ENCODE measurements around the gene CLTC. TPM values are rescaled to one million over a fixed set of nuclear protein-coding genes. Genes with fewer than 3 reads are reported as not detected.

Gene CLTC
- total RNA-seq, 6 experiments from 2014 or later: 120 to 232 (median 142) TPM

DNA sequence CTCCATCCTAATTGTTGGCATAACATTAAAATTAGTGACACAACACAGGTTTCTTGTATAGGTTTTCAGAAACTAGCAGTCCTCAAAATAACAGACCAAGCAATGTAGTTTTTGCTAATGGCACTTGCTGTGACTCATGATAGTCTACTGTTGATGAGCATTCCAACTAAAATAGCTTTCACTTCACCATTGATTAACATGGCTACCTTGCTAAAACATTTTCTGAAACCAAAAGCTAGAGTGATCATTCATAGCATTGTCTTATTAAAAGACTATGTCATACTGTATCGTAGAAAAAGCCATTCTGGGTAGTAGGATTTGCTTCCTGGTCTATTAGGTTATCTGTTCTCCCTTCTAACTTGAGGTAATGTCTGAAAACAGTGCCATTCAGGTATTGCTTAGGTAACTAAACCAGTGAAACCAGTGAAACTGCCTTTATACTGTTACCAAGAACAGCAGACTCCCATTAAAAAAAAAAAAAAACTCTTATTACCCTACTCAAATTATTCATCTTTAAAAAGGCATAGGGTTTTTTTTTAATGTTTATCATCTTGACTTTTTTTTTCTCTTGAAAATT is 2.5 kb upstream of the CLTC start:
- Histone ChIP-seq H3K4me1 (peaks cover 0 to 19% (median 8%) of the 10 kb centered on the region in 4 donors), H3K4me3 (no peak overlapping the region), H3K27me3 (no peaks in the 10 kb centered on the region), H3K27ac (peak overlapping the region in 1 of 3 donors; percentile 99), H3K36me3 (no peaks in the 10 kb centered on the region), H3K9me3 (no peaks in the 10 kb centered on the region)
- ATAC-seq: no peak
- WGBS (ENCODE audit: insufficient coverage, low coverage, low lambda C conversion rate, missing lambda C conversion rate): 83% methylated on average over 1 of the region's 1 CpG
- no peak for TF ChIP-seq POLR2A (IDR thresholded peaks at IDR 0.05)
- TF ChIP-seq, protein P1, sequence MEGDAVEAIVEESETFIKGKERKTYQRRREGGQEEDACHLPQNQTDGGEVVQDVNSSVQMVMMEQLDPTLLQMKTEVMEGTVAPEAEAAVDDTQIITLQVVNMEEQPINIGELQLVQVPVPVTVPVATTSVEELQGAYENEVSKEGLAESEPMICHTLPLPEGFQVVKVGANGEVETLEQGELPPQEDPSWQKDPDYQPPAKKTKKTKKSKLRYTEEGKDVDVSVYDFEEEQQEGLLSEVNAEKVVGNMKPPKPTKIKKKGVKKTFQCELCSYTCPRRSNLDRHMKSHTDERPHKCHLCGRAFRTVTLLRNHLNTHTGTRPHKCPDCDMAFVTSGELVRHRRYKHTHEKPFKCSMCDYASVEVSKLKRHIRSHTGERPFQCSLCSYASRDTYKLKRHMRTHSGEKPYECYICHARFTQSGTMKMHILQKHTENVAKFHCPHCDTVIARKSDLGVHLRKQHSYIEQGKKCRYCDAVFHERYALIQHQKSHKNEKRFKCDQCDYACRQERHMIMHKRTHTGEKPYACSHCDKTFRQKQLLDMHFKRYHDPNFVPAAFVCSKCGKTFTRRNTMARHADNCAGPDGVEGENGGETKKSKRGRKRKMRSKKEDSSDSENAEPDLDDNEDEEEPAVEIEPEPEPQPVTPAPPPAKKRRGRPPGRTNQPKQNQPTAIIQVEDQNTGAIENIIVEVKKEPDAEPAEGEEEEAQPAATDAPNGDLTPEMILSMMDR (IDR thresholded peaks at IDR 0.05): no peak
- intact Hi-C loops (cut with DNase I): no loop called here
- no peak for DNase-seq

- no peaks in the 10 kb centered on the region for H3K27me3 ChIP-seq
- no peak for ATAC-seq
- no peaks in the 10 kb centered on the region for H3K36me3 ChIP-seq
- no peaks in the 10 kb centered on the region for H3K9me3 ChIP-seq
- TF ChIP-seq, protein P1 (IDR thresholded peaks at IDR 0.05): no peak
- H3K4me3 ChIP-seq: peak overlapping the region; percentile 78 to 84 (median 79)
- intact Hi-C loops (cut with DNase I): no loop called here
- WGBS (ENCODE audit: insufficient coverage, low coverage, low lambda C conversion rate, missing lambda C conversion rate): 0% methylated on average over 9 of the region's 11 CpGs
- peak overlapping the region; percentile 95 to 99 (median 98) for H3K27ac ChIP-seq
- H3K4me1 ChIP-seq: peaks cover 0 to 36% (median 9%) of the 10 kb centered on the region in 4 donors
- no peak for DNase-seq
These were observed 729 bp upstream of the CLTC start for GRCh38 chr17:59619035-59619297.

DNA sequence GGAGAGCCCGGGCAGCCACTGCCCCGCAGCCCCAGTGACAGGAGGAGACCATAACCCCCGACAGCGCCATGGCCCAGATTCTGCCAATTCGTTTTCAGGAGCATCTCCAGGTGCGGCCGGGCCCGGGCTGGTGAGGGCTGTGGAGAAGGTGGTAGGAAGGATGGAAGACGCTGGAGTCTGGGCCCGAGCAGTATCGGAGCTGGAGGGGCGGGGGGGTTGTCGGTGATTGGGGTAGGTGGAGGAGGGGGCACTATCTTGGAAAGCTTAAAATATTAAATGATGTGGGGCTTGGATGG is 317 bp downstream of the CLTC start:
- TF ChIP-seq POLR2A (IDR thresholded peaks at IDR 0.05): no peak
- TF ChIP-seq, protein P1 (IDR thresholded peaks at IDR 0.05): no peak
- no peak for ATAC-seq
- Histone ChIP-seq H3K27ac (peak overlapping the region; percentile 95 to 99 (median 98)), H3K27me3 (no peaks in the 10 kb centered on the region), H3K36me3 (no peaks in the 10 kb centered on the region), H3K9me3 (no peaks in the 10 kb centered on the region), H3K4me3 (peak overlapping the region; percentile 78 to 84 (median 79)), H3K4me1 (peaks cover 0 to 42% (median 9%) of the 10 kb centered on the region in 4 donors)
- intact Hi-C loops (cut with DNase I): no loop called here
- no peak for DNase-seq
- 0% methylated on average over 13 of the region's 13 CpGs for WGBS (ENCODE audit: insufficient coverage, low coverage, low lambda C conversion rate, missing lambda C conversion rate)

DNA sequence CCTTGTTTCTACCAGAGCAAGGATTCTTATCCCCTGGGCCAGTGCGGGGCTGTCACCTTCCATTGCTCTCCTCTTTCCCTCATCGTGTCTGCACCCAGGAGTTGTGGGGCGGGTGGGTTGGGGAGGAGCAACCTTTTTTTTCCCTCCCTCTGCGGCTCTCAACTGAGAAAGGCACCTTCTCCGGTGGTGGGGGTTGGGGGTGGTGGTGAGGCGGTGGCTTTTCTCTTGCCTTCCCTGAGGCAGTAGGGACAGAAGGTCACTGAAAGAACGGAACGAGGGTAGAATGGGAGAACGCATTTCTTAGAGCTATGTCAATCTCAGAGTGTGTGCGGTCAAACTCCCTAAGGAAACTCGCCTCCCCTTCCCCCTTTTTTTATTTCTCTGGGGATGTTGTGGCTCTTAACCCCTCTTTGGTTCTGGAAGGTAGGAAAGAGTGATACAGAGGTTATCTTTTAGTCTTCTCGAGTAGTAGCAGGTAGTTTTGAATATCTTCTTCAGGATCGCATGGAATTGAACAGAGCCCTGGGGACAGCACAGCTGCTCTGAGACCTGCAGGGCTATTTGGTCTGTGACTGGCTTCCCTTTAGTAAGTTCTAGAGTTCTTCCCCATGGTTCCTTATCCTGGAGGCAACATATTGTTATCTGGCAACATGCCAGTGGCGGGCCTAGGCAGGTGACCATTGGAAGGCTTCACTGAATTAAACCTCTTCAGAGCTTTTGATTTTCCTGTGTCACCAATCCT is 994 bp downstream of the CLTC start:
- intact Hi-C loops (cut with DNase I): no loop called here
- Histone ChIP-seq H3K4me3 (peak overlapping the region; percentile 78 to 84 (median 79)), H3K4me1 (peaks cover 0 to 46% (median 9%) of the 10 kb centered on the region in 4 donors), H3K9me3 (no peaks in the 10 kb centered on the region), H3K27me3 (no peaks in the 10 kb centered on the region), H3K36me3 (no peaks in the 10 kb centered on the region), H3K27ac (peak overlapping the region; percentile 95 to 99 (median 98))
- ATAC-seq: peak; percentile 9 to 43 (median 21)
- TF ChIP-seq, protein P1 (IDR thresholded peaks at IDR 0.05): no peak
- peak; percentile 23 for TF ChIP-seq POLR2A (IDR thresholded peaks at IDR 0.05)
- WGBS (ENCODE audit: insufficient coverage, low coverage, low lambda C conversion rate, missing lambda C conversion rate): 0% methylated on average over 14 of the region's 14 CpGs
- DNase-seq: peak; percentile 35 to 63 (median 61)
